ENCODE results near the gene GJB1.

DNA sequence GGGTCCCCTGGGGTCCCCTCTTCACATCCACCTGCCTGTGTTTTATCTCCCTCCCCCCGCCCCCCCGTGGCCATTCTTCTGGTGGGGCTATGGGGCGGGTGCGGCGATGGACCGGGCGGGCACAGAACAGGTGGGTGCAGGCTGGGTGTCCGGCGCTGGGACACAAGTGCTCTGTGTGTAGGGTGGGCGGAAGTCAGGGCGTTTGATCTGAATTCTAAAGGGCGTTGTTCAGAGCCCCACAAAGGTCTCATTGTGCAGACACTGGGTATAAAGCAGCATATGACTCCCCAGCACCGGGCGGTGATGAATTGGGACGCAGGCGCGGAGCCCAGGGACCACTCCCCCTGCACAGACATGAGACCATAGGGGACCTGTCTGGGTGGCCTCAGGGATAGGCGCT is at the start of gene GJB1:
- TF ChIP-seq CTCF (conservative IDR thresholded peaks at IDR 0.05; ENCODE audit: low read depth, low read length): no peak
- TF ChIP-seq RAD21 (IDR thresholded peaks at IDR 0.05; ENCODE audit: low read length): no peak
- no peak for TF ChIP-seq CEBPB (IDR thresholded peaks at IDR 0.05; ENCODE audit: low read depth, low read length)
- no peak for TF ChIP-seq POLR2A (IDR thresholded peaks at IDR 0.05; ENCODE audit: low read depth, low read length)
- TF ChIP-seq USF2 (IDR thresholded peaks at IDR 0.05; ENCODE audit: low read depth, low read length): no peak
- TF ChIP-seq RFX5 (IDR thresholded peaks at IDR 0.05; ENCODE audit: low read depth, low read length): no peak
- TF ChIP-seq RCOR1 (IDR thresholded peaks at IDR 0.05; ENCODE audit: insufficient replicate concordance, low read length): no peak
- no peak for TF ChIP-seq ELK1 (IDR thresholded peaks at IDR 0.05; ENCODE audit: borderline replicate concordance, low read depth, low read length)
- no peak for TF ChIP-seq SMC3 (IDR thresholded peaks at IDR 0.05; ENCODE audit: low read depth, low read length)
- TF ChIP-seq MAZ (IDR thresholded peaks at IDR 0.05; ENCODE audit: borderline replicate concordance, low read depth, low read length): no peak

Data from IMR-90 (cell line).